Motor neuron (in vitro differentiated cells): ENCODE results near the gene NINL. TPM values are rescaled to one million over a fixed set of nuclear protein-coding genes. Genes with fewer than 3 reads are reported as not detected.
A peak's percentile ranks its signal among the peaks of the same experiment; 100 is the strongest.

Experiments
- ATAC-seq, 8 experiments: fragments of 200-7000 bp; cut with Tn5 transposase; replicated peaks in 6 of 8; 2 replicates each; pipeline ENCODE4 v1.8.0; 2021; ENCODE audit warnings: mild to moderate bottlenecking in 8 of 8, moderate library complexity in 8 of 8
- H3K27ac ChIP-seq, 2 donors: fragments of 250-450 bp; sonication (Bioruptor Pico); 2 replicates each; pipeline ENCODE4 v1.9.0; 2021; ENCODE audit warnings: antibody characterized with exemption in 2 of 2, mild to moderate bottlenecking in 2 of 2, moderate library complexity in 1 of 2
- H3K4me1 ChIP-seq, 2 donors: fragments of 250-450 bp; sonication (Bioruptor Pico); replicated peaks in 1 of 2; 2 replicates each; pipeline ENCODE4 v1.6.1; 2021; ENCODE audit warnings: antibody characterized with exemption in 2 of 2, mild to moderate bottlenecking in 2 of 2, moderate library complexity in 1 of 2
- H3K4me3 ChIP-seq, 5 donors: fragments of 250-450 bp; sonication (Bioruptor Pico); 2 replicates each; pipeline ENCODE4 v1.9.0; 2021; ENCODE audit warnings: antibody characterized with exemption in 5 of 5, mild to moderate bottlenecking in 5 of 5, moderate library complexity in 4 of 5
- WGBS, 10 experiments: fragments of 450-650 bp; shearing (Covaris generic); methylation state at CpG; one replicate each; pipeline ENCODE4 v1.0.0; 2022; 5-methylcytosine and 5-hydroxymethylcytosine counted together
- in situ Hi-C, 9 experiments: fragments of 400-800 bp; cut with MboI; loops; one replicate each; pipeline ENCODE4 v1.15.0; 2021; ENCODE audit warnings: low sequenced_read_pairs in 9 of 9, low pct_unique_long_range_greater_than_20kb in 2 of 9; ENCODE audit not compliant: unreplicated experiment in 9 of 9
- total RNA-seq, 8 experiments: library from RNA; unstranded; fragments of 300-600 nt; gene quantifications; 2 replicates each; pipeline versions ENCODE4 v1.2.3 to v1.2.4, GENCODE V29; 2022

The NINL gene
- total RNA-seq, 8 experiments from 2014 or later: 15.0 to 57.5 (median 18.9) TPM

DNA sequence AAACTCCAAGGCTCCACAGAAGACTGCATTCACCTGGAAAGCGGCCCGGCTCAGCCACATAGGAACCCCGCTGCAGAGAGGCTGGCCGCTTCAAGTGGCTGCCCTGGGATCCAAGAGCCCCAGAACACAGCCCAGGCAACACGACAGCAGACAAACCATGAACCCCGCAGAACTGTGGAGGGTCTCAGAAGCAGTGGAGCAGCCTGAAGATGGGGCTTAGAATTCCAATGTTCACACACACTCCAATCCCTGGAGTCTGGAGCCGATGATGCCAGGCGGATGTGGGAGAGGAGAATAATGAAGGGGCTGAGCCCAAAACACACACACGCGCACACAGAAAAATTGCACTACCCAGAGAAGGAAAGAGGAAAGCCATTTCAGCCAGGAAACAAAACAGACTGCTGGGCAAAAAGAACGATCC is 52.4 kb downstream of the NINL start:
- Histone ChIP-seq H3K4me3 (no peak overlapping the region), H3K4me1 (peaks cover 21 to 33% of the 10 kb centered on the region in 2 donors)
- 64 to 100% (median 89%) methylated on average over 1 to 9 of the region's 11 CpGs; no CpG with 5 or more reads in 2 of the 10 experiments for WGBS, 10 experiments

DNA sequence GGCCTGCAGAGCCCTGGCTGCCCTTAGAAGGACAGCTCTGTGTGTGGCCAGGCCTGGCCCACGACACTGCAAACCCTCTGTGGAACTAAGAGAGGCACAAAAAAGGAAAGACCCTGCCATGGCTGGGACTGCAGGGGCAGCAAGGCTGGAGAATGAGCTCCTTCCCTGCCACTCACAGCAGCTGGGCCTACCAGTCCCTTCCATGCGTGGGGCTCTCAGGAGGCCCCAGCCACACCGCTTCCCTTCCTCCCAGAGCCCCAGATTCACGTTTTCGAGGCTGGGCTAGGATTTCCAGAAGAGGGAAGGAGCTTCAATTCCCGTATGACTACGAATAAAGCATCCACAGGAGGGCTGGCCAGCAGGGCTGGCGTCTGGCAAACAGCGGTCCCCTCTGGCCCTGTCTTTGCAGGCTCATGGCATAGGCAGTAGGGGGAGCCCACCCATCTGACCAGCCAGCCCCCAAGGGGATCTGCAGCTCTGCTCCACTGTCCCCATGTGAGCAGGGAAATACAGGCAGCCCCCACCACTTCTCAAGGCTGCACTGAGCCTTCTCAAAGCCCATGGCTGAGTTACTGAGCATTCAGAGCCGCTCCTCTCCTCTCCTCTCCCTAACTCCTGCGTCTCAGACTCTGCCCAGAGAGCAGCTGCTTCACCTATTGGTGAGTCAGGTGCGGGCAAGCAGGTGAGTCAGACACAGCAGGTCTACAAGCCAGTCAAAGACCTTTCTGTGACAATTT is 53.1 kb downstream of the NINL start:
- no peak overlapping the region for H3K4me3 ChIP-seq
- peak; percentile 10 to 91 (median 76) for ATAC-seq
- peak overlapping the region in 1 of 2 donors; percentile 30 for H3K27ac ChIP-seq
- 20 to 100% (median 50%) methylated on average over 1 to 4 of the region's 12 CpGs; no CpG with 5 or more reads in 5 of the 10 experiments for WGBS, 10 experiments
- in situ Hi-C loops: no loop called here
- peaks cover 21 to 33% of the 10 kb centered on the region in 2 donors for H3K4me1 ChIP-seq

More for the DNA sequence above, 52.4 kb downstream of the NINL start:
- ATAC-seq: peak in 1 of 8 experiments; percentile 8
- no peak overlapping the region for H3K27ac ChIP-seq
- in situ Hi-C loops: no loop called here

DNA sequence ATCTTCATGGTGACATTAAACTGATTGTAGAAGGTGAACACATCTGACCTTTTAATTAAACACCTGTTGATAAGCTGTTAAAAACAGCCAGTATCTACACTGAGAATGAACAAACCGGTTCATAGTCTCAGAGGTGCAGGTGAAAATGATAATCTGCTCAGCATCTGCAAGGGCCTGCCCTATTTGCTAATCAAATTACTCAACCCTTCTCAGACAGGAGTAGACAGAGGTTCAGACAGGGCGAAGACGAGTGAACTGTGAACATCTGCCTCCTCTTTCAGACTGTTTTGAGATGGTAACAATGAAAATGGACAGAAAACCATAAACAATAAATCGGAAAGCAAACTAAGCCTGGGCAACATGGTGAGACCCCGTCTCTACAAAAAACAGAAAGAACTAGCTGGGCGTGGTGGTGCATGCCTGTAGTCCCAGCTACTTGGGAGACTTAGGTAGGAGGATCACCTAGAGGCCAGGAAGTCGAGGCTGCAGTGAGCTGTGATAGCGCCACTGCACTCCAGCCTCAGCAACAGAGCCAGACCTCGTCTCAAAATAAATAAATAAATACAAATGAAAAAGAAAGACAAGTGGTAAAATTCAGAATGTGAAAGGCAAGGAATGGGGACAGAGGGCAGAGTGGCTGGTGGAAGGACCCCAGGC is 55.9 kb downstream of the NINL start:
- H3K4me3 ChIP-seq: no peak overlapping the region
- WGBS, 10 experiments: 73 to 100% (median 91%) methylated on average over 1 to 9 of the region's 9 CpGs; no CpG with 5 or more reads in 1 of the 10 experiments
- H3K4me1 ChIP-seq: peaks cover 18 to 33% of the 10 kb centered on the region in 2 donors
- ATAC-seq: no peak
- in situ Hi-C loops: no loop called here
- H3K27ac ChIP-seq: no peak overlapping the region

DNA sequence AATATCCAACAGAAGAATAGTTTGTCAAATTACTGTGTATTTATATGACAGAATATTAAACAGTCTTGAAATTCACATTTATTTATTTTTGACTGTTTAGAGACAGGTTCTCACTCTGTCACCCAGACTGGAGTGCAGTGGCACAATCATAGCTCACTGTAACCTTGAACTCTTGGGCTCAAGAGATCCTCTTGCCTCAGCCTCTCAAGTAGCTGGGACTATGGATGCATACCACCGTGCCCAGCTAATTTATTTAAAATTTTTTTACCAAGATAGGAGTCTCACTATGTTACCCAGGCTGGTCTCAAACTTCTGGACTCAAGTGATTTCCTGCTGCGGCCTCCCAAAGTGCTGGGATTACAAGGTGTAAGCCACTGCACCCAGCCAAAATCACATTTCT is 57.4 kb downstream of the NINL start:
- no peak overlapping the region for H3K27ac ChIP-seq
- in situ Hi-C loops: no loop called here
- no peak for ATAC-seq
- no peak overlapping the region for H3K4me3 ChIP-seq
- 70 to 100% (median 97%) methylated on average over 1 to 2 of the region's 2 CpGs; no CpG with 5 or more reads in 2 of the 10 experiments for WGBS, 10 experiments
- H3K4me1 ChIP-seq: peaks cover 12 to 31% of the 10 kb centered on the region in 2 donors

DNA sequence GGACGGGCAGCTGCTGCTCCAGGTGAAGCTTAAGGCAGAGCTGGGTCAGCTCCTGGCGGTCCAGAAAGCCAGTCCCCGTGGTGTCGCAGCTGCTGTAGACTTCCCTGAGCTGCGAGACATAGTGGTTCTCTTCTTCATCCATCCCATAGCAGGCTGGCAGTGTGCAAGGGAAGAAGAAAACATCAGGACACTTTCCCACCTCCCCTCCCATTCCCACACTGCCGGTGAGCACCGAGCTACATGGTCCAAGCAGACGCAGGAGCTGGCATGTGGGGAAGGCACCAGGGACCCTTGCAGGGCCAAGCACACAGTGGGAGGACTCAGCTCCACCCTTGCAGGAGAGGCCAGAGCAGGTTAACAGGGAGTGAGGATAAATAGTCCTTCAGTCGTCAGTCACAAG is 58.9 kb downstream of the NINL start:
- no peak for ATAC-seq
- WGBS, 10 experiments: 52 to 100% (median 87%) methylated on average over 1 to 8 of the region's 9 CpGs; no CpG with 5 or more reads in 2 of the 10 experiments
- H3K4me1 ChIP-seq: peaks cover under 1 to 17% of the 10 kb centered on the region in 2 donors
- H3K27ac ChIP-seq: no peak overlapping the region
- in situ Hi-C loops: no loop called here
- no peak overlapping the region for H3K4me3 ChIP-seq

DNA sequence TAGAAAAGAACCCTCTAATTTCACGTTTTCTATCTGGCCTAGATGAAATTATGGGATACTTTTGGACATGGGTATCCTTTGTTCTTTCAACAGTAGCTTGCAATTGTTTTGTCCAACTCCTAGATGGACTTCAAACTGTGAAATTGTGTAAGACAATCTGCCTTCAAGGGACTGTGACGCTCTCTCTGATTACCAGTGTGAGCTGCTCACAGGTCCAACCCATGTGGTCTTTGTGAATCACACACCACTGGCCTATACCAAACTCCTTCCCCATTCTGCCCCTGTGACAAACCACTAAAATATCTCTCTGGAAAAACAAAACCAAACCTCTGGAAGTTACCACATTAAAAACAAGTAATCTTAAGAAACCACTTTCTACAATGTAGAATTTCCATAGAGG is 59.5 kb downstream of the NINL start:
- Histone ChIP-seq H3K4me3 (no peak overlapping the region), H3K4me1 (peaks cover 0 to 11% of the 10 kb centered on the region in 2 donors), H3K27ac (no peak overlapping the region)
- in situ Hi-C loops: no loop called here
- 44 to 100% (median 86%) methylated on average over 1 to 2 of the region's 2 CpGs; no CpG with 5 or more reads in 2 of the 10 experiments for WGBS, 10 experiments
- ATAC-seq: peak in 2 of 8 experiments; percentile 73 to 83

DNA sequence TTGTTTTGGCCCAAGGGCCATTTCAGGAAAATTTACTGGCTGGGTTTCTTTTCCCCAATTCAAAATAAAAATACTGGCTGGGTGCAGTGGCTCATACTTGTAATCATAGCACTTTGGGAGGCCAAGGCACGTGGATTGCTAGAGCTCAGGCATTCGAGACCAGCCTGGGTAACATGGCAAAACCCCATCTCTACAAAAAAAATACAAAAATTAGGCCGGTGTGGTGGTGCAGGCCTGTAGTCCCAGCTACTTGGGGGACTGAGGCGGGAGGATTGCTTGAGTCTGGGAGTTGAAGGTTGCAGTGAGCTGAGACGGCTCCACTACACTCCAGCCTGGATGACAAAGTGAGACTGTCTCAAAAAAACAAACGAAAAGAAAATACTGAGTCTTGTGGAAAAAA is 60.0 kb downstream of the NINL start:
- no peak overlapping the region for H3K4me3 ChIP-seq
- WGBS, 10 experiments: 54 to 100% (median 93%) methylated on average over 1 to 6 of the region's 6 CpGs; no CpG with 5 or more reads in 2 of the 10 experiments
- peaks cover 0 to 5% of the 10 kb centered on the region in 2 donors for H3K4me1 ChIP-seq
- in situ Hi-C loops: no loop called here
- ATAC-seq: no peak
- no peak overlapping the region for H3K27ac ChIP-seq

DNA sequence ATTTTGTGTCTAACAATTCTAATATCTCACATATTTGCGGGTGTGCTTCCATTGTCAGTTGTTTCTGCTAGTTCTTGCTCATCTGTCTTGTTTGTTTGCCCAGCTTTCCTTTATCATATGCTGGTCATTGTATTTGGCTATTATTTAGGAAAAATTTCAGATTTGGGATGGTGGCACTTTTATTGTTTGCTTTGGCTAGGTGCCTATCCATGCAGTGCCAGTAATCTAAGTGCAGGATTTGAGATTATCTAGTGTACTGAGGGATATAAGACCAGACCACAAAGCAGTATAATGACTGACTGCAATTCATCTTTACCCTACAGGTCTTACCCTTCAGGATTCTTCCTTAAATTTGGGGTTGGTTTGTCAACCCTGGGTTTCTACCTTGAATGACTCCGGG is 63.9 kb downstream of the NINL start:
- H3K4me3 ChIP-seq: no peak overlapping the region
- no peak for ATAC-seq
- H3K4me1 ChIP-seq: no peaks in the 10 kb centered on the region
- in situ Hi-C loops: no loop called here
- no peak overlapping the region for H3K27ac ChIP-seq
- WGBS, 10 experiments: 89 to 100% (median 100%) methylated on average over 1 to 2 of the region's 2 CpGs; no CpG with 5 or more reads in 1 of the 10 experiments

DNA sequence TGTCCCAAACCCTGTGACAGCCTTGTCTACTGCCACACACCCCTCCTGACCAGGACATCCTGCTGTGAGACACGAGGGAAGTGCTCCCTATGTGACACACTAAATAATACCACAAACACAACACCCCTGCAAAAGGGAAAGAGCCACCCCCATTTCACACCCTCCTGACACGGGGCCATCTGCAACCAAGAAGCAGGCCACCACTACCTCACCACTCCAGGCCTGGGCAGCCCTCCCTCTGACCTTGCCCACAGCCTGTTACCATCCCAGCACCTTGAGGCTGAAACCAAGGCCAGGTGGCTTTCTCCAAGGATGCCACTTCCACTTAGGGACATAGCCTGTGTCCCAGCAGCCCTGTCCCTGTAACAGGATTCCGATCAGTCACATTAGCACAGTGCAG is 68.2 kb downstream of the NINL start:
- 33 to 100% (median 100%) methylated on average over 1 of the region's 3 CpGs; no CpG with 5 or more reads in 4 of the 10 experiments for WGBS, 10 experiments
- in situ Hi-C loops: no loop called here

DNA sequence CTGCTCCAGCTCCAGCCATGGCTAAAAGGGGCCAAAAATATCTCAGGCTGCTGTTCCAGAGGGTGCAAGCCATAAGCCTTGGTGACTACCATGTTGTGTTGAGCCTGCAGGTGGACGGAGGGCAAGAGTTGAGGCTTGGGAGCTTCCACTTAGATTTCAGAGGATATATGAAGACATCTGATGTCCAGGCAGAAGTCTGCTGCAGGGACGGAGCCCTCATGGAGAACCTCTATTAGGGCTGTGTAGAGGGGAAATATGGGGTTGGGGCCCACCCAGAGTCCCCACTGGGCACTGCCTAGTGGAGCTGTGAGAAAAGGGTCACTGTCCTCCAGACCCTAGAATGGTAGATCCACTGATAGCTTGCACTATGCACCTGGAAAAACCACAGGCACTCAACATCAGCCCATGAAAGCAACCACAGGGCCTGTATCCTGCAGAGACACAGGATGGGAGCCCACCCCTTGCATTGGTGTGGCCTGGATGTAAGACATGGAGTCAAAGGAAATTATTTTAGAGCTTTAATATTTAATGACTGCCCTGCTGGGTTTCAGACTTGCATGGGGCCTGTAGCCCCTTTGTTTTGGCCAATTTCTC is 70.5 kb downstream of the NINL start:
- no peaks in the 10 kb centered on the region for H3K4me1 ChIP-seq
- 90 to 100% (median 96%) methylated on average over 1 to 2 of the region's 2 CpGs; no CpG with 5 or more reads in 6 of the 10 experiments for WGBS, 10 experiments
- no peak overlapping the region for H3K4me3 ChIP-seq
- H3K27ac ChIP-seq: no peak overlapping the region
- ATAC-seq: no peak
- in situ Hi-C loops: no loop called here

More for the DNA sequence above, 68.2 kb downstream of the NINL start:
- no peak overlapping the region for H3K27ac ChIP-seq
- no peak for ATAC-seq
- H3K4me3 ChIP-seq: no peak overlapping the region
- H3K4me1 ChIP-seq: no peaks in the 10 kb centered on the region

DNA sequence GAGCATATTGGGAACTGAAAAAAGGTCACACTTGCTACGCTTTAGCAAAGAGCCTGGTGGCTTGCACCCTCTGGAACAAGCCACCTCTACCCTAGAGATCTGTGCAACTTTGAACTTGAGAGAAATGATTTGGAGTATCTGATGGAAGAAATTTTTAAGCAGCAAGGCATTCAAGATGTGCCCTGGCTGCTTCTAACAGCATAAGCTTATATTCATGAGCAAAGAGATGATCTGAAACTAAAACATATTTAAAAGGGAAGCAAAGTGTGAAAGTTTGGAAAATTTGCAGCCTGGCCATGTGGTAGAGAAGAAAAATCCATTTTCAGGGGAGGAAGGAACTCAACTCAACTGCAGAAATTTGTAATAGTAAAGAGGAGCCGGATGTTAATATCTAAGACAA is 71.1 kb downstream of the NINL start:
- in situ Hi-C loops: no loop called here

DNA sequence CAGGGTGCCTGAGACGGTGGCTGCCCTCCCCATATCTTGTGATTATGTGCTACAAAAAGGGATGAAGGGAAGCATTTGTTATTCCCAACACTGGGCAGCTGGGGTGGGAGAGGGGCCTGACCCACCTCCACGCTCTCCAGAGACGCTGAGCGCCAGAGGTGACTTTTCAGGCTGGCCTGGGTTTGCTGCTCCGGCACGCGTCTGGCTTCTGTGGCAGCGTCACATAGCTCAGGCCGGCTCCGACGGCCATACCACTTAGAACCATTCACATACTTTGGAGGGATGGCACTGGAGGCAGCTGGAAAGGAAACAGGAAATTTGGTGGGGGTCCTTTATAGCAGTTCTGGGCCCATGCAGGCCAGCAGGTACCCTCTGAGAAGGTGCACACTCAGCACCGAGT is 72.6 kb downstream of the NINL start:
- no peak for ATAC-seq
- H3K27ac ChIP-seq: no peak overlapping the region
- 80 to 100% (median 100%) methylated on average over 1 to 7 of the region's 12 CpGs; no CpG with 5 or more reads in 5 of the 10 experiments for WGBS, 10 experiments
- in situ Hi-C loops: no loop called here
- no peak overlapping the region for H3K4me3 ChIP-seq
- H3K4me1 ChIP-seq: no peaks in the 10 kb centered on the region

More for the DNA sequence above, 71.1 kb downstream of the NINL start:
- WGBS, 10 experiments: 83 to 100% (median 100%) methylated on average over 1 to 2 of the region's 2 CpGs; no CpG with 5 or more reads in 4 of the 10 experiments
- ATAC-seq: no peak
- Histone ChIP-seq H3K27ac (no peak overlapping the region), H3K4me1 (no peaks in the 10 kb centered on the region), H3K4me3 (no peak overlapping the region)

DNA sequence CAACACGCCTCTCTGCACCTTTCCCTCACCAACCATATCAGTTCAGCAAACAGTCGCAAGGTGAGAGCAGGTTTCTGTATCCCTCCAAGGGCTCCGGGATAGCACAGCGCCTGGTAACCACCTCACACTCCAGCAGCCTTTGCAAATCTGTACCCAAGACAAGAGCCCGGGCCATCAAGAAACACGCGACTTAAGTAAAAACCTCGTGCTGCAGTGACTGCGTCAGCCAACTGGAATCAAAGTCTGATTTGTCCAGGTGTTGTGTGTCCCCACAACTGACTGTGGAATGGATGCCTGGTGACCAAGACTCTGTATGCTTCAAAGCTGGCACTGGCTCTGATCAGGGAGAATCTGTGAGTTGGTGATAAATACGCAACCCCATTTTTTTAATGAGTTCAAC is 74.1 kb downstream of the NINL start:
- Histone ChIP-seq H3K4me3 (no peak overlapping the region), H3K27ac (no peak overlapping the region), H3K4me1 (no peaks in the 10 kb centered on the region)
- in situ Hi-C loops: no loop called here
- 80 to 100% (median 96%) methylated on average over 1 to 3 of the region's 10 CpGs; no CpG with 5 or more reads in 4 of the 10 experiments for WGBS, 10 experiments
- ATAC-seq: no peak
